GM23338 (cell line): ENCODE results near the gene DYRK3. TPM values are rescaled to one million over a fixed set of nuclear protein-coding genes. Genes with fewer than 3 reads are reported as not detected.

Experiments used
- ATAC-seq: fragments of 200-7000 bp; cut with Tn5 transposase; 3 replicates; pipeline ENCODE4 v1.9.1; 2020
- DNase-seq: peaks from one replicate; pipeline ENCODE4 v3.0.0-alpha.2; 2015; ENCODE audit warnings: low spot score
- H2AFZ ChIP-seq: fragments of 200-600 bp; sonication (generic); 2 replicates; pipeline ENCODE4 v1.8.0; 2016; ENCODE audit warnings: antibody characterized with exemption, mild to moderate bottlenecking, moderate library complexity
- H3F3A ChIP-seq: fragments of 200-600 bp; sonication (generic); replicated peaks from 2 replicates; pipeline ENCODE4 v1.8.0; 2017; ENCODE audit warnings: antibody characterized with exemption, mixed run types, low read depth
- H3K27ac ChIP-seq: fragments of 200-600 bp; sonication (generic); 2 replicates; pipeline ENCODE4 v1.6.1; 2016; ENCODE audit warnings: low read depth
- H3K27me3 ChIP-seq: fragments of 200-600 bp; sonication (generic); 2 replicates; pipeline ENCODE4 v1.8.0; 2016; ENCODE audit warnings: mild to moderate bottlenecking, mixed run types, moderate library complexity; ENCODE audit not compliant: insufficient read depth
- H3K36me3 ChIP-seq: fragments of 200-600 bp; sonication (generic); 2 replicates; pipeline ENCODE4 v1.8.0; 2016; ENCODE audit warnings: mild to moderate bottlenecking; ENCODE audit not compliant: insufficient read depth
- H3K4me1 ChIP-seq: fragments of 200-600 bp; sonication (generic); 2 replicates; pipeline ENCODE4 v1.8.0; 2016; ENCODE audit warnings: mild to moderate bottlenecking, moderate library complexity; ENCODE audit not compliant: insufficient read depth
- H3K4me2 ChIP-seq: fragments of 200-600 bp; sonication (generic); 2 replicates; pipeline ENCODE4 v1.7.1; 2017; ENCODE audit warnings: mixed run types
- H3K4me3 ChIP-seq: fragments of 200-600 bp; sonication (generic); 2 replicates; pipeline ENCODE4 v1.6.1; 2016; ENCODE audit warnings: mixed run types
- H3K79me2 ChIP-seq: fragments of 200-600 bp; sonication (generic); replicated peaks from 2 replicates; pipeline ENCODE4 v1.8.0; 2017; ENCODE audit warnings: mild to moderate bottlenecking; ENCODE audit not compliant: insufficient read depth
- H3K9me2 ChIP-seq: fragments of 200-600 bp; sonication (generic); 2 replicates; pipeline ENCODE4 v1.8.0; 2017; ENCODE audit not compliant: insufficient read depth
- H4K20me1 ChIP-seq: fragments of 200-600 bp; sonication (generic); replicated peaks from 2 replicates; pipeline ENCODE4 v1.8.0; 2017; ENCODE audit warnings: mild to moderate bottlenecking; ENCODE audit not compliant: insufficient read depth
- H3K27ac Mint-ChIP-seq: 2 replicates; pipeline ENCODE4 v1.8.0; 2020; ENCODE audit warnings: inconsistent platforms, mild to moderate bottlenecking, moderate library complexity, mixed read lengths
- H3K27me3 Mint-ChIP-seq: 3 replicates; pipeline ENCODE4 v1.8.0; 2022; ENCODE audit warnings: low read depth, mild to moderate bottlenecking, moderate library complexity, mixed read lengths, inconsistent platforms; ENCODE audit not compliant: insufficient read depth, poor library complexity
- H3K36me3 Mint-ChIP-seq: 3 replicates; pipeline ENCODE4 v1.8.0; 2021; ENCODE audit warnings: low read depth, mild to moderate bottlenecking, inconsistent platforms, moderate library complexity, mixed read lengths
- H3K4me1 Mint-ChIP-seq: 3 replicates; pipeline ENCODE4 v1.8.0; 2020; ENCODE audit warnings: mild to moderate bottlenecking, inconsistent platforms, mixed read lengths
- H3K4me3 Mint-ChIP-seq: 3 replicates; pipeline ENCODE4 v1.8.0; 2021; ENCODE audit warnings: moderate library complexity, mild to moderate bottlenecking, inconsistent platforms, mixed read lengths
- H3K9me3 Mint-ChIP-seq: 3 replicates; pipeline ENCODE4 v1.8.0; 2020; ENCODE audit warnings: moderate library complexity, mild to moderate bottlenecking, inconsistent platforms, mixed read lengths
- CREB1 ChIP-seq: fragments of 250-450 bp; sonication (Bioruptor Pico); IDR thresholded peaks from 2 replicates; pipeline ENCODE4 v1.5.0; 2020; ENCODE audit warnings: low read depth, mild to moderate bottlenecking, moderate library complexity
- EZH2 ChIP-seq: fragments of 200-600 bp; sonication (generic); IDR thresholded peaks from one replicate; pipeline ENCODE4 v1.8.0; 2017; ENCODE audit warnings: antibody characterized with exemption, mild to moderate bottlenecking, low read depth; ENCODE audit not compliant: unreplicated experiment
- EZH2phosphoT487 ChIP-seq: fragments of 200-600 bp; sonication (generic); IDR thresholded peaks from one replicate; pipeline ENCODE4 v1.8.1; 2018; ENCODE audit warnings: antibody characterized with exemption; ENCODE audit not compliant: unreplicated experiment
- JUNB ChIP-seq: IDR thresholded peaks from one replicate; pipeline ENCODE4 v1.6.1; 2016; ENCODE audit warnings: antibody characterized with exemption; ENCODE audit not compliant: unreplicated experiment
- NANOG ChIP-seq: IDR thresholded peaks from 2 replicates; pipeline ENCODE4 v1.6.1; 2016; ENCODE audit warnings: antibody characterized with exemption, borderline replicate concordance
- POLR2AphosphoS5 ChIP-seq: IDR thresholded peaks from 2 replicates; pipeline ENCODE4 v1.6.1; 2016; ENCODE audit warnings: antibody characterized with exemption, low read depth
- STAT1 ChIP-seq: IDR thresholded peaks from one replicate; pipeline ENCODE4 v1.6.1; 2016; ENCODE audit warnings: antibody characterized with exemption; ENCODE audit not compliant: unreplicated experiment
- ZNF114 ChIP-seq: fragments of 250-450 bp; sonication (Bioruptor Pico); IDR thresholded peaks from 2 replicates; pipeline ENCODE4 v1.5.0; 2020; ENCODE audit warnings: mild to moderate bottlenecking, moderate library complexity
- ZNF331 ChIP-seq: fragments of 250-450 bp; sonication (Bioruptor Pico); IDR thresholded peaks from 2 replicates; pipeline ENCODE4 v1.5.0; 2020; ENCODE audit warnings: low read depth, mild to moderate bottlenecking, moderate library complexity
- polyA plus RNA-seq: library from polyadenylated mRNA; unstranded; fragments of >200 nt; fragmentation: Nextera tagmentation; extraction: Ambion mirVana; gene quantifications from 2 replicates; pipeline ENCODE4 v1.2.1, GENCODE V29; 2016
- total RNA-seq: library from RNA; depleted of rRNA; stranded (reverse); fragments of >200 nt; shearing (Covaris generic); gene quantifications from 2 replicates; pipeline ENCODE4 v1.2.3, GENCODE V29; 2014
- TF ChIP-seq, protein P1 (sequence below): IDR thresholded peaks from one replicate; pipeline ENCODE4 v1.6.1; 2018; ENCODE audit warnings: antibody characterized with exemption; ENCODE audit not compliant: unreplicated experiment
- TF ChIP-seq, protein P2 (sequence below), 2 experiments: fragments of 200-600 bp in 1 of 2; sonication (generic) in 1 of 2; conservative IDR thresholded peaks; 2 replicates each; pipeline versions ENCODE4 v1.5.1 to v1.6.1; 2016 to 2017; ENCODE audit warnings: antibody characterized with exemption in 2 of 2, low read depth in 2 of 2, mild to moderate bottlenecking in 2 of 2, moderate library complexity in 1 of 2
- TF ChIP-seq, protein P3 (sequence below): fragments of 250-450 bp; sonication (Bioruptor Pico); IDR thresholded peaks from 2 replicates; pipeline ENCODE4 v1.5.0; 2020; ENCODE audit warnings: mild to moderate bottlenecking, moderate library complexity
- TF ChIP-seq, protein P4 (sequence below): IDR thresholded peaks from 2 replicates; pipeline ENCODE4 v1.6.1; 2016; ENCODE audit warnings: antibody characterized with exemption

DYRK3 gene
- total and polyA plus RNA-seq, 2 experiments from 2014 or later, result 2.9 to 9.5 TPM

- Histone ChIP-seq H3K27me3 (no peaks in the 10 kb centered on the region), H3K27ac (no peak overlapping the region), H4K20me1 (peaks cover 6% of the 10 kb centered on the region; the same call in 1 of the 2 replicates), H3K4me2 (no peak overlapping the region), H3K4me3 (no peak overlapping the region), H3K9me2 (no peaks in the 10 kb centered on the region), H3K36me3 (peaks cover 19% of the 10 kb centered on the region), H3F3A (no peaks in the 10 kb centered on the region), H3K4me1 (no peaks in the 10 kb centered on the region), H2AFZ (no peak overlapping the region), H3K79me2 (no peaks in the 10 kb centered on the region)
- TF ChIP-seq, protein P1, sequence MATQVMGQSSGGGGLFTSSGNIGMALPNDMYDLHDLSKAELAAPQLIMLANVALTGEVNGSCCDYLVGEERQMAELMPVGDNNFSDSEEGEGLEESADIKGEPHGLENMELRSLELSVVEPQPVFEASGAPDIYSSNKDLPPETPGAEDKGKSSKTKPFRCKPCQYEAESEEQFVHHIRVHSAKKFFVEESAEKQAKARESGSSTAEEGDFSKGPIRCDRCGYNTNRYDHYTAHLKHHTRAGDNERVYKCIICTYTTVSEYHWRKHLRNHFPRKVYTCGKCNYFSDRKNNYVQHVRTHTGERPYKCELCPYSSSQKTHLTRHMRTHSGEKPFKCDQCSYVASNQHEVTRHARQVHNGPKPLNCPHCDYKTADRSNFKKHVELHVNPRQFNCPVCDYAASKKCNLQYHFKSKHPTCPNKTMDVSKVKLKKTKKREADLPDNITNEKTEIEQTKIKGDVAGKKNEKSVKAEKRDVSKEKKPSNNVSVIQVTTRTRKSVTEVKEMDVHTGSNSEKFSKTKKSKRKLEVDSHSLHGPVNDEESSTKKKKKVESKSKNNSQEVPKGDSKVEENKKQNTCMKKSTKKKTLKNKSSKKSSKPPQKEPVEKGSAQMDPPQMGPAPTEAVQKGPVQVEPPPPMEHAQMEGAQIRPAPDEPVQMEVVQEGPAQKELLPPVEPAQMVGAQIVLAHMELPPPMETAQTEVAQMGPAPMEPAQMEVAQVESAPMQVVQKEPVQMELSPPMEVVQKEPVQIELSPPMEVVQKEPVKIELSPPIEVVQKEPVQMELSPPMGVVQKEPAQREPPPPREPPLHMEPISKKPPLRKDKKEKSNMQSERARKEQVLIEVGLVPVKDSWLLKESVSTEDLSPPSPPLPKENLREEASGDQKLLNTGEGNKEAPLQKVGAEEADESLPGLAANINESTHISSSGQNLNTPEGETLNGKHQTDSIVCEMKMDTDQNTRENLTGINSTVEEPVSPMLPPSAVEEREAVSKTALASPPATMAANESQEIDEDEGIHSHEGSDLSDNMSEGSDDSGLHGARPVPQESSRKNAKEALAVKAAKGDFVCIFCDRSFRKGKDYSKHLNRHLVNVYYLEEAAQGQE, result no peak
- no peak for TF ChIP-seq JUNB
- no peak for TF ChIP-seq STAT1
- no peak for TF ChIP-seq EZH2phosphoT487
- TF ChIP-seq ZNF331, result no peak
- TF ChIP-seq, protein P2, sequence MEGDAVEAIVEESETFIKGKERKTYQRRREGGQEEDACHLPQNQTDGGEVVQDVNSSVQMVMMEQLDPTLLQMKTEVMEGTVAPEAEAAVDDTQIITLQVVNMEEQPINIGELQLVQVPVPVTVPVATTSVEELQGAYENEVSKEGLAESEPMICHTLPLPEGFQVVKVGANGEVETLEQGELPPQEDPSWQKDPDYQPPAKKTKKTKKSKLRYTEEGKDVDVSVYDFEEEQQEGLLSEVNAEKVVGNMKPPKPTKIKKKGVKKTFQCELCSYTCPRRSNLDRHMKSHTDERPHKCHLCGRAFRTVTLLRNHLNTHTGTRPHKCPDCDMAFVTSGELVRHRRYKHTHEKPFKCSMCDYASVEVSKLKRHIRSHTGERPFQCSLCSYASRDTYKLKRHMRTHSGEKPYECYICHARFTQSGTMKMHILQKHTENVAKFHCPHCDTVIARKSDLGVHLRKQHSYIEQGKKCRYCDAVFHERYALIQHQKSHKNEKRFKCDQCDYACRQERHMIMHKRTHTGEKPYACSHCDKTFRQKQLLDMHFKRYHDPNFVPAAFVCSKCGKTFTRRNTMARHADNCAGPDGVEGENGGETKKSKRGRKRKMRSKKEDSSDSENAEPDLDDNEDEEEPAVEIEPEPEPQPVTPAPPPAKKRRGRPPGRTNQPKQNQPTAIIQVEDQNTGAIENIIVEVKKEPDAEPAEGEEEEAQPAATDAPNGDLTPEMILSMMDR (conservative IDR thresholded peaks at IDR 0.05; ENCODE audit: low read depth in 2 of 2), result no peak
- TF ChIP-seq, protein P3, sequence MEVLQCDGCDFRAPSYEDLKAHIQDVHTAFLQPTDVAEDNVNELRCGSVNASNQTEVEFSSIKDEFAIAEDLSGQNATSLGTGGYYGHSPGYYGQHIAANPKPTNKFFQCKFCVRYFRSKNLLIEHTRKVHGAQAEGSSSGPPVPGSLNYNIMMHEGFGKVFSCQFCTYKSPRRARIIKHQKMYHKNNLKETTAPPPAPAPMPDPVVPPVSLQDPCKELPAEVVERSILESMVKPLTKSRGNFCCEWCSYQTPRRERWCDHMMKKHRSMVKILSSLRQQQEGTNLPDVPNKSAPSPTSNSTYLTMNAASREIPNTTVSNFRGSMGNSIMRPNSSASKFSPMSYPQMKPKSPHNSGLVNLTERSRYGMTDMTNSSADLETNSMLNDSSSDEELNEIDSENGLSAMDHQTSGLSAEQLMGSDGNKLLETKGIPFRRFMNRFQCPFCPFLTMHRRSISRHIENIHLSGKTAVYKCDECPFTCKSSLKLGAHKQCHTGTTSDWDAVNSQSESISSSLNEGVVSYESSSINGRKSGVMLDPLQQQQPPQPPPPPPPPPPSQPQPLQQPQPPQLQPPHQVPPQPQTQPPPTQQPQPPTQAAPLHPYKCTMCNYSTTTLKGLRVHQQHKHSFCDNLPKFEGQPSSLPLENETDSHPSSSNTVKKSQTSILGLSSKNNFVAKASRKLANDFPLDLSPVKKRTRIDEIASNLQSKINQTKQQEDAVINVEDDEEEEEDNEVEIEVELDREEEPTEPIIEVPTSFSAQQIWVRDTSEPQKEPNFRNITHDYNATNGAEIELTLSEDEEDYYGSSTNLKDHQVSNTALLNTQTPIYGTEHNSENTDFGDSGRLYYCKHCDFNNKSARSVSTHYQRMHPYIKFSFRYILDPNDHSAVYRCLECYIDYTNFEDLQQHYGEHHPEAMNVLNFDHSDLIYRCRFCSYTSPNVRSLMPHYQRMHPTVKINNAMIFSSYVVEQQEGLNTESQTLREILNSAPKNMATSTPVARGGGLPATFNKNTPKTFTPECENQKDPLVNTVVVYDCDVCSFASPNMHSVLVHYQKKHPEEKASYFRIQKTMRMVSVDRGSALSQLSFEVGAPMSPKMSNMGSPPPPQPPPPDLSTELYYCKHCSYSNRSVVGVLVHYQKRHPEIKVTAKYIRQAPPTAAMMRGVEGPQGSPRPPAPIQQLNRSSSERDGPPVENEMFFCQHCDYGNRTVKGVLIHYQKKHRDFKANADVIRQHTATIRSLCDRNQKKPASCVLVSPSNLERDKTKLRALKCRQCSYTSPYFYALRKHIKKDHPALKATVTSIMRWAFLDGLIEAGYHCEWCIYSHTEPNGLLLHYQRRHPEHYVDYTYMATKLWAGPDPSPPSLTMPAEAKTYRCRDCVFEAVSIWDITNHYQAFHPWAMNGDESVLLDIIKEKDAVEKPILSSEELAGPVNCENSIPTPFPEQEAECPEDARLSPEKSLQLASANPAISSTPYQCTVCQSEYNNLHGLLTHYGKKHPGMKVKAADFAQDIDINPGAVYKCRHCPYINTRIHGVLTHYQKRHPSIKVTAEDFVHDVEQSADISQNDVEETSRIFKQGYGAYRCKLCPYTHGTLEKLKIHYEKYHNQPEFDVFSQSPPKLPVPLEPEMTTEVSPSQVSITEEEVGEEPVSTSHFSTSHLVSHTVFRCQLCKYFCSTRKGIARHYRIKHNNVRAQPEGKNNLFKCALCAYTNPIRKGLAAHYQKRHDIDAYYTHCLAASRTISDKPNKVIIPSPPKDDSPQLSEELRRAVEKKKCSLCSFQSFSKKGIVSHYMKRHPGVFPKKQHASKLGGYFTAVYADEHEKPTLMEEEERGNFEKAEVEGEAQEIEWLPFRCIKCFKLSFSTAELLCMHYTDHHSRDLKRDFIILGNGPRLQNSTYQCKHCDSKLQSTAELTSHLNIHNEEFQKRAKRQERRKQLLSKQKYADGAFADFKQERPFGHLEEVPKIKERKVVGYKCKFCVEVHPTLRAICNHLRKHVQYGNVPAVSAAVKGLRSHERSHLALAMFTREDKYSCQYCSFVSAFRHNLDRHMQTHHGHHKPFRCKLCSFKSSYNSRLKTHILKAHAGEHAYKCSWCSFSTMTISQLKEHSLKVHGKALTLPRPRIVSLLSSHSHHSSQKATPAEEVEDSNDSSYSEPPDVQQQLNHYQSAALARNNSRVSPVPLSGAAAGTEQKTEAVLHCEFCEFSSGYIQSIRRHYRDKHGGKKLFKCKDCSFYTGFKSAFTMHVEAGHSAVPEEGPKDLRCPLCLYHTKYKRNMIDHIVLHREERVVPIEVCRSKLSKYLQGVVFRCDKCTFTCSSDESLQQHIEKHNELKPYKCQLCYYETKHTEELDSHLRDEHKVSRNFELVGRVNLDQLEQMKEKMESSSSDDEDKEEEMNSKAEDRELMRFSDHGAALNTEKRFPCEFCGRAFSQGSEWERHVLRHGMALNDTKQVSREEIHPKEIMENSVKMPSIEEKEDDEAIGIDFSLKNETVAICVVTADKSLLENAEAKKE (CRISPR knock-in tag), result no peak
- TF ChIP-seq POLR2AphosphoS5, result no peak
- TF ChIP-seq CREB1 (CRISPR knock-in tag), result no peak
- no peak for TF ChIP-seq NANOG
- TF ChIP-seq ZNF114 (CRISPR knock-in tag), result no peak
- TF ChIP-seq, protein P4, sequence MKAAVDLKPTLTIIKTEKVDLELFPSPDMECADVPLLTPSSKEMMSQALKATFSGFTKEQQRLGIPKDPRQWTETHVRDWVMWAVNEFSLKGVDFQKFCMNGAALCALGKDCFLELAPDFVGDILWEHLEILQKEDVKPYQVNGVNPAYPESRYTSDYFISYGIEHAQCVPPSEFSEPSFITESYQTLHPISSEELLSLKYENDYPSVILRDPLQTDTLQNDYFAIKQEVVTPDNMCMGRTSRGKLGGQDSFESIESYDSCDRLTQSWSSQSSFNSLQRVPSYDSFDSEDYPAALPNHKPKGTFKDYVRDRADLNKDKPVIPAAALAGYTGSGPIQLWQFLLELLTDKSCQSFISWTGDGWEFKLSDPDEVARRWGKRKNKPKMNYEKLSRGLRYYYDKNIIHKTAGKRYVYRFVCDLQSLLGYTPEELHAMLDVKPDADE, result no peak
- no peak for TF ChIP-seq EZH2
- DNase-seq (no peak), ATAC-seq (no peak)
- no peak overlapping the region for H3K4me3 Mint-ChIP-seq
- peaks cover 4% of the 10 kb centered on the region for H3K27me3 Mint-ChIP-seq
- H3K9me3 Mint-ChIP-seq, result no peaks in the 10 kb centered on the region
- H3K36me3 Mint-ChIP-seq, result peaks cover 53% of the 10 kb centered on the region
- H3K27ac Mint-ChIP-seq, result no peak overlapping the region
- H3K4me1 Mint-ChIP-seq, result peaks cover 4% of the 10 kb centered on the region; the same call in 1 of the 3 replicates
These were observed 39.0 kb upstream of the DYRK3 start for GRCh38 chr1:206596319-206596666.
